Activated naive CD4-positive, alpha-beta T cell treated with anti-CD3 and anti-CD28 coated beads, Interleukin-2, amount 50 U/mL, for 16 hours (primary cell): ENCODE data around the gene PRR36.

Experiments used
- DNase-seq: peaks from one replicate; pipeline ENCODE4 v3.0.0-alpha.2; 2020

The PRR36 gene

DNA sequence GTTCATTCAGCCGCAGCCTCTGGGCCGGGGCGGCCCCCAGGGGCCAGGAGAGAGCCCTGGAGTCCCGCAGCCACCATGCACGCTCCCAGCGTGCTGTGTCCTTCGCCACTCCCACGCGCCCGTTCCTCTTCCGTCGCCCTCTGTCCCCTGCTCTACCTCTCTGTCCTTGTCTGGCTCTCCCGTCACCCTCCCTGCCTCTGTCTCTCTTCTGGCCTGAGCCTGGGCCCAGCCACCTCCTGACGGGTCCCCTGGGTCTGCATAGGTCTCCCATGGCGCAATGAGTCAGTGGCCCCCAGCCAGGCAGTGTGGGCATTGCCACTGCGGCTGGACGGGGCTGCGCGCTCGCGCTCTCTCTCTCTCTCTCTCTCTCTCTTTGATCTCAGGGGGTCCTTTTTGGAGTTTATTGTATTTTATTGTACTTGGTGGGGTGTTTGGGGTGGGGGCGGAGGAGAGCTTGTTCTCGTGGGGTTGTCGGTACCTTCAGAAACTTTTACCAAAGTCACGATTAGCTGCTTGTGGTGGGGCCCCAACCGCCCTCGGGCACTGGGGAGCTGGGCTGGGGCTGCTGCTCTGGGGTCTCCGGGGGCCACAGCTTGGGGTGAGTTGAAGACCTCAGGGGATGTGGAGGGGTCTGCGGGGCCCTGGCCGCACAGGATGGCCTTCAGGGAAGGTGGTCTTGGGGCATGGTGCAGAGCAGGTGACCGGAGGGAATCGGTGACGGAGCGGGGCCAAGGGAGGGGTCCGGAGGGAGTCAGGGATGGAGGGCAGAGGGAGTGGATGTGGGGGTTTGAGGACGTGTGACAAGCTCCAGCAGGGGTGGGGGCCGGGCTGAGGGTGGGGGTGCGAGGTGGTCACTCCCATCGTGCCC lies 38.7 kb upstream of the PRR36 start:
- no peak for DNase-seq

- no peak for DNase-seq
Observed at GRCh38 chr19:7912144-7912696, 38.0 kb upstream of the PRR36 start.

DNA sequence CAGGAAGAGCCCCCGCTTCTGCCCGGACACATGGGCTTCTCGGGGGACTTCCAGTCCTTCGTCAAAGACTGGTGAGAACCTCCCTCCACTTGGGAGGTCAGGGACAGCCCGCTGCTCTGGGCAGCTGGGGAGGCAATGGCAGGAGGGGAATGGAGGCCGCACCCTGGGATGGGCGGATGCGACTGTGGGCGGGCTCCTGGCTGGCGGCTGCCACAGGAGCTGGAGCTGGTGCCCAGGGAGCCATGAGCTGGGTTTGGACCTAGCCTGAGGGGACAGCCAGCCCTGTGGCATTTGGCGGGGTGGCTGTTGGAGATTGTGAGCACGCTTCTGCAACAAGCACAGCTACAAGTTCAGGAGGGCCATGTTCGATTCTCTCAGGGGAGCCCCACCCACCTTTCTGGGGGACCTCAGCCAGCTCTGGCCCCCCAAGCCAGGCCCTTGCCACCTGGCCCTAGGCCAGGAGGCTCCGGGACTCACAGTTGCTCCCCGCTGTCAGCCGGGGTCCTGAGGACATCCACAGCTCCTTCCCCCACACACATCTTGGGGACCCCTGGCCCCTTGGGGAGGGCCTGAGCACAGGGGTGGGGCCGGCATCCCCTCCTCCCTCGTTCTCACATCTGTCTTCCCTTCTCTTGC lies 37.4 kb upstream of the PRR36 start:
- no peak for DNase-seq

DNA sequence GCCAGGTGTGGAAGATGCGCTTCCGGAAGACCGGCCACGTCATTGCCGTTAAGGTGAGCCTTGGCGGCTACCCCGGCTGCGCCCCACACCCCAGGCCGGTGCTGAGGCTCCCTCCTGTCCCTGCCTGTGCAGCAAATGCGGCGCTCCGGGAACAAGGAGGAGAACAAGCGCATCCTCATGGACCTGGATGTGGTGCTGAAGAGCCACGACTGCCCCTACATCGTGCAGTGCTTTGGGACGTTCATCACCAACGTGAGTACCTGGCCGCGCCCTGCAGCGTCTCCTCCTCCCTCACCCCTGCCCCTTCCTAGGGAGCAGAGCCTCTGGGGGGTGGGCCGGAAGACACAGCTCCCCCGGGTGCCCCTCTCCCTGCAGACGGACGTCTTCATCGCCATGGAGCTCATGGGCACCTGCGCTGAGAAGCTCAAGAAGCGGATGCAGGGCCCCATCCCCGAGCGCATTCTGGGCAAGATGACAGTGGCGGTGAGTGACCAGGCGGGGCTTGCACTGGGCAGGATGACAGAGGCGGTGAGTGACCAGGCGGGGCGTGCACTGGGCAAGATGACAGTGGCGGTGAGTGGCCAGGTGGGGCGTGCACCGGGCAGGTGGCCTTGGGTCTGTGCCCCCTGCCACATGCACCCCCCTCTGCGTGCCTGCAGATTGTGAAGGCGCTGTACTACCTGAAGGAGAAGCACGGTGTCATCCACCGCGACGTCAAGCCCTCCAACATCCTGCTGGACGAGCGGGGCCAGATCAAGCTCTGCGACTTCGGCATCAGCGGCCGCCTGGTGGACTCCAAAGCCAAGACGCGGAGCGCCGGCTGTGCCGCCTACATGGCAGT lies 36.4 kb upstream of the PRR36 start:
- DNase-seq = no peak

- DNase-seq = no peak
Observed at GRCh38 chr19:7909471-7910067, 35.4 kb upstream of the PRR36 start.

- DNase-seq = no peak
Observed at GRCh38 chr19:7908742-7909461, 34.7 kb upstream of the PRR36 start.

DNA sequence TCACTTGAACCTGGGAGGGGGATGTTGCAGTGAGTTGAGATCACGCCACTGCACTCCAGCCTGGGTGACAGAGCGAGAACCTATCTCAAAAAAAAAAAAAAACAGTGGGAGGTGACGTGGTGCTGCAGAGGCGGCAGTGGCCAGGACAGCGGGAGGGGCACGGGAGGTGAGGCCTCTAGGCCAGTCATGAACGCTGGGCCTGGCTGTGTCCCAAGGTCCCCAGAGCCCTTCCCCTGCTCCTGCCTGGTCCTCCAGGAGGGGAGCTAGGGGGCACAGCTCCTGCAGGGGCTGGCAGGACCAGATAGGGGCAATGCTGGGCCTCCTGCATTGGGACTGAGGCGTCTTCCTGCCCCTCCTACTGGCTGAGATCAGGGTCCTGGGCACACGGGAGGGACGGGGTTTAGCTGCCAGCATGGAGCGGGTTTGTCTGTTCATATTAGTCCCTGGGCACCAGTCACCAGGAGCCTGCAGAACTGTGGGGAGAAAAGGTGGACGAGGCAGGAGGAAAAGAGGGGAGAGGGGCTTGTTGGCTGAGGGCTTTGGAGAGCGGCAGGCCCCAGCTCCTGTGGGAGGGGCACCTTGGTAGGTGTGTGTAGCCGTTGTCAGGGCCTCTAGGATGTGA lies 34.0 kb upstream of the PRR36 start:
- no peak for DNase-seq

DNA sequence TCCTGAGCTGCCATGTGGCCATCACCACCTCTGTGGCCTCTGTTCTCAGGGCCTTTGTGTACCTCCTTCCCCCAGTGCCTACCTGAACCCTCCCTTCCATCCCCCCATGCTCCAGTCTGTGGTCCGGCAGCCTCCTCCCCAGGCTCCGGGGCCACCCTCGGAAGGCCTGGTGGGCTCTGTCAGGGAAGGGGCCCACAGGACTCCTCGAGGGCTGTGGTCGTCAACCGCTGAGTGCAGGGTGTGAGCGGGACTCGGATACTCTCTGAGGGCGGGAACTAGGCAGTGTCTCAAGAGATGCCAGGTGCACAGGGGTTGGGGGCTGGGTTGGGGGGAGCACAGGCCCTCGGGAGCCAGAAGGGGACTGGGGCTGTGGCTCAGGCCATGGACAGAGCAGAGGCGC lies 33.4 kb upstream of the PRR36 start:
- no peak for DNase-seq

- no peak for DNase-seq
Observed at GRCh38 chr19:7907122-7907521, 32.9 kb upstream of the PRR36 start.

GRCh38 chr19:7905859-7906258 lies 31.7 kb upstream of the PRR36 start:
- DNase-seq = no peak

DNA sequence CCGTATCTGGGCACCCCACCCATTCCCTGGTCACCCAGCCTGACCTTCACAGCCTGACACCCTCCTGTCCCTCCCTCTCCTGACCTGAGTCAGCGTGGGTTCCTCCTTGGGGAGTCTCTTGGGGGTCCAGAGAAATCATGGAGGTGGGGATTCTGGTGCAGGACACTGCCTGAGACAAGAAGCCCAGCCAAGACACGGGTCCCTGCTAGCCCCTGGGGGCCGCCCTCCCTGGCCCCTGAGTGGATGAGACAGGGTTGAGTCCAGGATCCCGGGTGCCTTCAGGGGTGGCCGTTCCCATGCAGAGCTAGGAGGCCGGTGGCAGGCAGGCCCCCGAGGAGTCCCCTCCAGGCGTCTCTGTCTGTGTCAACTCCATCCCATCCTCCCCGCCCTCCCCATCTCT lies 31.1 kb upstream of the PRR36 start:
- DNase-seq = no peak

DNA sequence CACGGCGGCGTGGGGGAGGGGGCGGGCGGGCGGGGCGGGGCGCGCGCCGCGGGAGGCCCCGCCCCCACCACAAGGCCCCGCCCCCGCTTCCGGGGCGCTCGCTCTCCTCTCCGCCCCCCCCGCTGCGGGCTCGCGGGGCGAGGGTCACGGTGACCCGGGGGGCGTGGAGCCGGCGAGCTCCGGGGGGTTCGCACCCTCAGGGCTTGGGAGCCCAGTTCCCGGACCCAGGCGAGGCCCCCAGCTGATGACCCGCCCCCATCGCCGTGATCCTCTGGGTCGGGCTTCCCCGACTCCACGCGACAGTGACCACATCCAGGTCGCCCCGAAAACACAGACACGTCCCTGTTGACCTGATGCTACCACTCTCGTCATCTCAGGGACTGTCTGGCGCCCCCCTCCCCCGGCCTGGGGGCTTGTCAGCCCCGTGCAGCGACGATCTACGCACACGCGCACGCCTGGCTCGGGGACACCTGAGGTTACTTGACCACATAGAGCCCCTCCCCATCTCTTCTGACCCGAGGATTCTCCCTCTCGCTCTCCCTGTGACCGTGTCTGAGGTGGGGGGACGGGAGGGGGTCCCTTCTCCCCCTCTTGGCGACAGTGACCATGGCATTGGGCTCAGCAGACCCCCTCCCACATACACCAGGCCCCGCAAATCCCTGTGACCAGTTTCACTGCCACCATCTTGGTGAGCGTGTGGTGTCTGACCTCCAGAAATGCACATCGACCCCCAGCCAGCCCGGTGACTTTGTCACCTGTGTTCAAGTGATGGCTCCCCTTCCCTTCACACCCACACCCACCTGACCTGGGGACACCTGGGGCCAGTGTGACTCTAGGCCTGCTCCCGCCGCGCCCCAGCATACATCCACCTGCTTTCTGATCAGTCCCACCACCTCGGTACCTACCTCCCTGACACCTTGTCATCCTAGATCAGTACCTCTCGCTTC lies 30.2 kb upstream of the PRR36 start:
- no peak for DNase-seq

GRCh38 chr19:7903244-7904073 lies 29.3 kb upstream of the PRR36 start, which contains the start of gene MAP2K7:
TSS of gene MAP2K7 (plus strand) at chr19:7903877. CDS start at chr19:7903945, 68 bp downstream.
- peak; percentile 100 for DNase-seq

DNA sequence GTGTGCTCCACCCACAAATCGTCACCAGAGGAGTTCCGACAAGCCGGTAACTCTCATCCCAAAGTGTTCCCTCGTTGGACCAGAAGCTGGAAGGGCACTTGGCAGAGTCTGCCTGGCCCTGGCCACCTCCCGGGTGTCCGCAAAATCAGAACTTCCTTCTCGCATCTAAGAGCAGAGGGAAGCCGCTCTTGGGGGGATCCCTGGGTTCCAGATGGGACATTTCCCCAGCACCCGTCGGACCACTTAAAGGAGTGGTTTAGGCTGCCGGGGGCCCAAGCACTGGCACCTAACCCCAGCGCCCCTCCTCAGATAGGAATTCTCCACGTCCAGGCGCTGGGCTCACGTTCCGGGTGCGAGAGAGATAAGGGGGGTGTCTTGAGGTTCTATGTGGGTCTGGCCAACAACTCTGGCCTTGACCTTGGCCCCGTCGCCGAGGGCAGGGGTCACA lies 28.6 kb upstream of the PRR36 start:
- no peak for DNase-seq

GRCh38 chr19:7901337-7901736 lies 27.1 kb upstream of the PRR36 start:
- no peak for DNase-seq

- DNase-seq = no peak
Observed at GRCh38 chr19:7900931-7901330, 26.7 kb upstream of the PRR36 start.

DNA sequence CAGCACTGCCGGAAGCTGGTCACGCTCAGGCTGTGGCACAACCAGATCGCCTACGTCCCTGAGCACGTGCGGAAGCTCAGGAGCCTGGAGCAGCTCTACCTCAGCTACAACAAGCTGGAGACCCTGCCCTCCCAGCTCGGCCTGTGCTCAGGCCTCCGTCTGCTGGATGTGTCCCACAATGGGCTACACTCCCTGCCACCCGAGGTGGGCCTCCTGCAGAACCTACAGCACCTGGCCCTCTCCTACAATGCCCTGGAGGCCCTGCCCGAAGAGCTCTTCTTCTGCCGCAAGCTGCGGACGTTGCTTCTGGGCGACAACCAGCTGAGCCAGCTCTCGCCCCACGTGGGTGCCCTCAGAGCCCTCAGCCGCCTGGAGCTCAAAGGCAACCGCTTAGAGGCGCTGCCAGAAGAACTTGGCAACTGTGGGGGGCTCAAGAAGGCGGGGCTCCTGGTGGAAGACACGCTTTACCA lies 26.2 kb upstream of the PRR36 start:
- no peak for DNase-seq

DNA sequence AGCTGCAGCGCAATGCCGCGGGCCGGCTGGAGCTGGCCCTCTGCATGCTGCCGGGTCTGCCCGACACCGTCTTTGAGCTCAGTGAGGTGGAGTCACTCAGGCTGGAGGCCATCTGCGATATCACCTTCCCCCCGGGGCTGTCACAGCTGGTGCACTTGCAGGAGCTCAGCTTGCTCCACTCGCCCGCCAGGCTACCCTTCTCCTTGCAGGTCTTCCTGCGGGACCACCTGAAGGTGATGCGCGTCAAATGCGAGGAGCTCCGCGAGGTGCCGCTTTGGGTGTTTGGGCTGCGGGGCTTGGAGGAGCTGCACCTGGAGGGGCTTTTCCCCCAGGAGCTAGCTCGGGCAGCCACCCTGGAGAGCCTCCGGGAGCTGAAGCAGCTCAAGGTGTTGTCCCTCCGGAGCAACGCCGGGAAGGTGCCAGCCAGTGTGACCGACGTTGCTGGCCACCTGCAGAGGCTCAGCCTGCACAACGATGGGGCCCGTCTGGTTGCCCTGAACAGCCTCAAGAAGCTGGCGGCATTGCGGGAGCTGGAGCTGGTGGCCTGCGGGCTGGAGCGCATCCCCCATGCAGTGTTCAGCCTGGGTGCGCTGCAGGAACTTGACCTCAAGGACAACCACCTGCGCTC lies 25.7 kb upstream of the PRR36 start:
- no peak for DNase-seq

DNA sequence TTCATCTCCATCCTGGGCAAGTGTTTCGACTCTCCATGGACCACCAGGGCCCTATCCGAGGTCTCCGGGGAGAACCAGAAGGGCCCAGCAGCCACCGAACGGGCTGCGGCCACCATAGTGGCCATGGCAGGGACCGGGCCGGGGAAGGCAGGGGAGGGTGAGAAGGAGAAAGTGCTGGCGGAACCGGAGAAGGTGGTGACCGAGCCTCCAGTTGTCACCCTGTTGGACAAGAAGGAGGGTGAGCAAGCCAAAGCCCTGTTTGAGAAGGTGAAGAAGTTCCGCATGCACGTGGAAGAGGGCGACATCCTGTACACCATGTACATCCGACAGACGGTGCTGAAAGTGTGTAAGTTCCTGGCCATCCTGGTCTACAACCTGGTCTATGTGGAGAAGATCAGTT lies 24.8 kb upstream of the PRR36 start:
- no peak for DNase-seq
